Measurements from ENCODE around the gene INO80.

- TF ChIP-seq CTCF (IDR thresholded peaks at IDR 0.05; ENCODE audit: low read length) (no peak), EZH2 (IDR thresholded peaks at IDR 0.05; ENCODE audit: borderline replicate concordance, low read length) (no peak)
These were observed 116.9 kb downstream of the INO80 start for GRCh38 chr15:40999190-40999589.

Data from OCI-LY1 (cell line).